ENCODE results near the gene PGBD2. TPM values are rescaled to one million over a fixed set of nuclear protein-coding genes. Genes with fewer than 3 reads are reported as not detected.

Gene PGBD2
- total RNA-seq, 1 experiment from 2014 or later, result 6.5 TPM

DNA sequence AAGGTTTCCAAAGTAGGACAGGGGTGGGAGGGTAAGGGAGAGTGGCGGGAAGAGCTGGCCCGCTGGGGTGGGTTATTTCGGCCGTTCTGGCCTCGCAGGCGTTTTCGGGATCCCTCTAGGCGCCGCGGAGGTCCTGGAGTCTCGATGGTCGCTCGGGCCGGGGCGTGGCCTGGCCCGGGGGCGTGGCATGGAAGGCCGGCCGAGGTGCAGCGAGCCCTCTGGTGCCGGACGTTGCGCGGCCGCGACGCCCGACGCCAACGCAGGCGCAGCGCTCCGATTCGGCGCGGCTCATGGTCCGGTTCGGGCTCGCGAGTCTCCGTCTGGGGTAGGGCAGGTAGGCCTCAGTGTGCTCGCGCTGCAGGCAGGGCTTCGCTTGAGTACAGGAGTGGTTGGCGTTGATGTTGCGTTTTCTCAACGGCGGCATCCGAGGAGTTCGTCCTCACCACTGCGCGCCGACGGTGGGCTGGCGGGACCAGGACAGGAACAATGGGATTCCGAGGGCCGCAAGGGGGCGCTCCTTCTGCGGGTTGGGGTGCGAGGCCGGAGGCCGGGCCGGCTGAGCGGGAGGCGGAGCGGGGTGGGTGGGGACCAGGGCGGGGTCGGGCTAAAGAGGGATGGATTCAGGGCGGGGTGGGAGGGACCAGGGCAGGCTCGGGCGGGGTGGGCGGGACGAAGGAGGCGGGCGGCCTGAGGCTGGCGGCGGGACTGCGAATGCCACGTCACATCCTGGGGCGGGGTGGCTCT, at the start of gene PGBD2 (continued):
- TF ChIP-seq, protein P1, sequence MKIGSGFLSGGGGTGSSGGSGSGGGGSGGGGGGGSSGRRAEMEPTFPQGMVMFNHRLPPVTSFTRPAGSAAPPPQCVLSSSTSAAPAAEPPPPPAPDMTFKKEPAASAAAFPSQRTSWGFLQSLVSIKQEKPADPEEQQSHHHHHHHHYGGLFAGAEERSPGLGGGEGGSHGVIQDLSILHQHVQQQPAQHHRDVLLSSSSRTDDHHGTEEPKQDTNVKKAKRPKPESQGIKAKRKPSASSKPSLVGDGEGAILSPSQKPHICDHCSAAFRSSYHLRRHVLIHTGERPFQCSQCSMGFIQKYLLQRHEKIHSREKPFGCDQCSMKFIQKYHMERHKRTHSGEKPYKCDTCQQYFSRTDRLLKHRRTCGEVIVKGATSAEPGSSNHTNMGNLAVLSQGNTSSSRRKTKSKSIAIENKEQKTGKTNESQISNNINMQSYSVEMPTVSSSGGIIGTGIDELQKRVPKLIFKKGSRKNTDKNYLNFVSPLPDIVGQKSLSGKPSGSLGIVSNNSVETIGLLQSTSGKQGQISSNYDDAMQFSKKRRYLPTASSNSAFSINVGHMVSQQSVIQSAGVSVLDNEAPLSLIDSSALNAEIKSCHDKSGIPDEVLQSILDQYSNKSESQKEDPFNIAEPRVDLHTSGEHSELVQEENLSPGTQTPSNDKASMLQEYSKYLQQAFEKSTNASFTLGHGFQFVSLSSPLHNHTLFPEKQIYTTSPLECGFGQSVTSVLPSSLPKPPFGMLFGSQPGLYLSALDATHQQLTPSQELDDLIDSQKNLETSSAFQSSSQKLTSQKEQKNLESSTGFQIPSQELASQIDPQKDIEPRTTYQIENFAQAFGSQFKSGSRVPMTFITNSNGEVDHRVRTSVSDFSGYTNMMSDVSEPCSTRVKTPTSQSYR (CRISPR knock-in tag; IDR thresholded peaks at IDR 0.05), result no peak
- TF ChIP-seq, protein P2, sequence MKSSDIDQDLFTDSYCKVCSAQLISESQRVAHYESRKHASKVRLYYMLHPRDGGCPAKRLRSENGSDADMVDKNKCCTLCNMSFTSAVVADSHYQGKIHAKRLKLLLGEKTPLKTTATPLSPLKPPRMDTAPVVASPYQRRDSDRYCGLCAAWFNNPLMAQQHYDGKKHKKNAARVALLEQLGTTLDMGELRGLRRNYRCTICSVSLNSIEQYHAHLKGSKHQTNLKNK (CRISPR knock-in tag; IDR thresholded peaks at IDR 0.05), result 0 out of 2 replicates have a peak, but pooled peaks have one; percentile 40
- no peak for TF ChIP-seq ZNF423 (CRISPR knock-in tag; IDR thresholded peaks at IDR 0.05)
- TF ChIP-seq CBFB (CRISPR knock-in tag; IDR thresholded peaks at IDR 0.05; ENCODE audit: low read depth), result no peak
- no peak for TF ChIP-seq EMX1 (CRISPR knock-in tag; IDR thresholded peaks at IDR 0.05)
- peak; percentile 44; the same call in 1 of the 2 replicates for TF ChIP-seq JUN (CRISPR knock-in tag; IDR thresholded peaks at IDR 0.05)
- peak; percentile 82 for TF ChIP-seq NFE2L1 (CRISPR knock-in tag; IDR thresholded peaks at IDR 0.05)
- TF ChIP-seq NFYB (CRISPR knock-in tag; conservative IDR thresholded peaks at IDR 0.05; ENCODE audit: low read depth), result no peak; the same call in 1 of the 2 replicates
- TF ChIP-seq ZNF671 (CRISPR knock-in tag; IDR thresholded peaks at IDR 0.05), result peak; percentile 59; the same call in 1 of the 2 replicates
- TF ChIP-seq, protein P3, sequence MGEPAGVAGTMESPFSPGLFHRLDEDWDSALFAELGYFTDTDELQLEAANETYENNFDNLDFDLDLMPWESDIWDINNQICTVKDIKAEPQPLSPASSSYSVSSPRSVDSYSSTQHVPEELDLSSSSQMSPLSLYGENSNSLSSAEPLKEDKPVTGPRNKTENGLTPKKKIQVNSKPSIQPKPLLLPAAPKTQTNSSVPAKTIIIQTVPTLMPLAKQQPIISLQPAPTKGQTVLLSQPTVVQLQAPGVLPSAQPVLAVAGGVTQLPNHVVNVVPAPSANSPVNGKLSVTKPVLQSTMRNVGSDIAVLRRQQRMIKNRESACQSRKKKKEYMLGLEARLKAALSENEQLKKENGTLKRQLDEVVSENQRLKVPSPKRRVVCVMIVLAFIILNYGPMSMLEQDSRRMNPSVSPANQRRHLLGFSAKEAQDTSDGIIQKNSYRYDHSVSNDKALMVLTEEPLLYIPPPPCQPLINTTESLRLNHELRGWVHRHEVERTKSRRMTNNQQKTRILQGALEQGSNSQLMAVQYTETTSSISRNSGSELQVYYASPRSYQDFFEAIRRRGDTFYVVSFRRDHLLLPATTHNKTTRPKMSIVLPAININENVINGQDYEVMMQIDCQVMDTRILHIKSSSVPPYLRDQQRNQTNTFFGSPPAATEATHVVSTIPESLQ (CRISPR knock-in tag; IDR thresholded peaks at IDR 0.05), result no peak
- peak; percentile 98 for TF ChIP-seq FOXP1 (CRISPR knock-in tag; IDR thresholded peaks at IDR 0.05; ENCODE audit: borderline replicate concordance)
- TF ChIP-seq ZNF317 (CRISPR knock-in tag; IDR thresholded peaks at IDR 0.05; ENCODE audit: borderline replicate concordance, low read depth), result peak; percentile 65
- TF ChIP-seq ZNF232 (CRISPR knock-in tag; IDR thresholded peaks at IDR 0.05), result peak; percentile 93; the same call in 1 of the 2 replicates
- peak; percentile 57; the same call in 1 of the 2 replicates for TF ChIP-seq MYBL2 (CRISPR knock-in tag; IDR thresholded peaks at IDR 0.05)
- TF ChIP-seq, protein P4, sequence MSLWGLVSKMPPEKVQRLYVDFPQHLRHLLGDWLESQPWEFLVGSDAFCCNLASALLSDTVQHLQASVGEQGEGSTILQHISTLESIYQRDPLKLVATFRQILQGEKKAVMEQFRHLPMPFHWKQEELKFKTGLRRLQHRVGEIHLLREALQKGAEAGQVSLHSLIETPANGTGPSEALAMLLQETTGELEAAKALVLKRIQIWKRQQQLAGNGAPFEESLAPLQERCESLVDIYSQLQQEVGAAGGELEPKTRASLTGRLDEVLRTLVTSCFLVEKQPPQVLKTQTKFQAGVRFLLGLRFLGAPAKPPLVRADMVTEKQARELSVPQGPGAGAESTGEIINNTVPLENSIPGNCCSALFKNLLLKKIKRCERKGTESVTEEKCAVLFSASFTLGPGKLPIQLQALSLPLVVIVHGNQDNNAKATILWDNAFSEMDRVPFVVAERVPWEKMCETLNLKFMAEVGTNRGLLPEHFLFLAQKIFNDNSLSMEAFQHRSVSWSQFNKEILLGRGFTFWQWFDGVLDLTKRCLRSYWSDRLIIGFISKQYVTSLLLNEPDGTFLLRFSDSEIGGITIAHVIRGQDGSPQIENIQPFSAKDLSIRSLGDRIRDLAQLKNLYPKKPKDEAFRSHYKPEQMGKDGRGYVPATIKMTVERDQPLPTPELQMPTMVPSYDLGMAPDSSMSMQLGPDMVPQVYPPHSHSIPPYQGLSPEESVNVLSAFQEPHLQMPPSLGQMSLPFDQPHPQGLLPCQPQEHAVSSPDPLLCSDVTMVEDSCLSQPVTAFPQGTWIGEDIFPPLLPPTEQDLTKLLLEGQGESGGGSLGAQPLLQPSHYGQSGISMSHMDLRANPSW (CRISPR knock-in tag; conservative IDR thresholded peaks at IDR 0.05; ENCODE audit: low read depth), result no peak
- TF ChIP-seq, protein P5, sequence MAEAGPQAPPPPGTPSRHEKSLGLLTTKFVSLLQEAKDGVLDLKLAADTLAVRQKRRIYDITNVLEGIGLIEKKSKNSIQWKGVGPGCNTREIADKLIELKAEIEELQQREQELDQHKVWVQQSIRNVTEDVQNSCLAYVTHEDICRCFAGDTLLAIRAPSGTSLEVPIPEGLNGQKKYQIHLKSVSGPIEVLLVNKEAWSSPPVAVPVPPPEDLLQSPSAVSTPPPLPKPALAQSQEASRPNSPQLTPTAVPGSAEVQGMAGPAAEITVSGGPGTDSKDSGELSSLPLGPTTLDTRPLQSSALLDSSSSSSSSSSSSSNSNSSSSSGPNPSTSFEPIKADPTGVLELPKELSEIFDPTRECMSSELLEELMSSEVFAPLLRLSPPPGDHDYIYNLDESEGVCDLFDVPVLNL (CRISPR knock-in tag; IDR thresholded peaks at IDR 0.05; ENCODE audit: borderline replicate concordance, low read depth), result peak; percentile 57; the same call in 1 of the 2 replicates
- TF ChIP-seq ZNF396 (CRISPR knock-in tag; IDR thresholded peaks at IDR 0.05; ENCODE audit: borderline replicate concordance), result no peak
- peak; percentile 90 for TF ChIP-seq ZNF416 (CRISPR knock-in tag; IDR thresholded peaks at IDR 0.05)
- TF ChIP-seq, protein P6, sequence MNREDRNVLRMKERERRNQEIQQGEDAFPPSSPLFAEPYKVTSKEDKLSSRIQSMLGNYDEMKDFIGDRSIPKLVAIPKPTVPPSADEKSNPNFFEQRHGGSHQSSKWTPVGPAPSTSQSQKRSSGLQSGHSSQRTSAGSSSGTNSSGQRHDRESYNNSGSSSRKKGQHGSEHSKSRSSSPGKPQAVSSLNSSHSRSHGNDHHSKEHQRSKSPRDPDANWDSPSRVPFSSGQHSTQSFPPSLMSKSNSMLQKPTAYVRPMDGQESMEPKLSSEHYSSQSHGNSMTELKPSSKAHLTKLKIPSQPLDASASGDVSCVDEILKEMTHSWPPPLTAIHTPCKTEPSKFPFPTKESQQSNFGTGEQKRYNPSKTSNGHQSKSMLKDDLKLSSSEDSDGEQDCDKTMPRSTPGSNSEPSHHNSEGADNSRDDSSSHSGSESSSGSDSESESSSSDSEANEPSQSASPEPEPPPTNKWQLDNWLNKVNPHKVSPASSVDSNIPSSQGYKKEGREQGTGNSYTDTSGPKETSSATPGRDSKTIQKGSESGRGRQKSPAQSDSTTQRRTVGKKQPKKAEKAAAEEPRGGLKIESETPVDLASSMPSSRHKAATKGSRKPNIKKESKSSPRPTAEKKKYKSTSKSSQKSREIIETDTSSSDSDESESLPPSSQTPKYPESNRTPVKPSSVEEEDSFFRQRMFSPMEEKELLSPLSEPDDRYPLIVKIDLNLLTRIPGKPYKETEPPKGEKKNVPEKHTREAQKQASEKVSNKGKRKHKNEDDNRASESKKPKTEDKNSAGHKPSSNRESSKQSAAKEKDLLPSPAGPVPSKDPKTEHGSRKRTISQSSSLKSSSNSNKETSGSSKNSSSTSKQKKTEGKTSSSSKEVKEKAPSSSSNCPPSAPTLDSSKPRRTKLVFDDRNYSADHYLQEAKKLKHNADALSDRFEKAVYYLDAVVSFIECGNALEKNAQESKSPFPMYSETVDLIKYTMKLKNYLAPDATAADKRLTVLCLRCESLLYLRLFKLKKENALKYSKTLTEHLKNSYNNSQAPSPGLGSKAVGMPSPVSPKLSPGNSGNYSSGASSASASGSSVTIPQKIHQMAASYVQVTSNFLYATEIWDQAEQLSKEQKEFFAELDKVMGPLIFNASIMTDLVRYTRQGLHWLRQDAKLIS (CRISPR knock-in tag; IDR thresholded peaks at IDR 0.05; ENCODE audit: borderline replicate concordance), result no peak
- no peak for TF ChIP-seq HMGA2 (CRISPR knock-in tag; IDR thresholded peaks at IDR 0.05)
- TF ChIP-seq ATF1 (CRISPR knock-in tag; IDR thresholded peaks at IDR 0.05), result peak; percentile 91; the same call in 1 of the 2 replicates
- no peak for TF ChIP-seq ZNF138 (CRISPR knock-in tag; conservative IDR thresholded peaks at IDR 0.05)
- TF ChIP-seq, protein P7, sequence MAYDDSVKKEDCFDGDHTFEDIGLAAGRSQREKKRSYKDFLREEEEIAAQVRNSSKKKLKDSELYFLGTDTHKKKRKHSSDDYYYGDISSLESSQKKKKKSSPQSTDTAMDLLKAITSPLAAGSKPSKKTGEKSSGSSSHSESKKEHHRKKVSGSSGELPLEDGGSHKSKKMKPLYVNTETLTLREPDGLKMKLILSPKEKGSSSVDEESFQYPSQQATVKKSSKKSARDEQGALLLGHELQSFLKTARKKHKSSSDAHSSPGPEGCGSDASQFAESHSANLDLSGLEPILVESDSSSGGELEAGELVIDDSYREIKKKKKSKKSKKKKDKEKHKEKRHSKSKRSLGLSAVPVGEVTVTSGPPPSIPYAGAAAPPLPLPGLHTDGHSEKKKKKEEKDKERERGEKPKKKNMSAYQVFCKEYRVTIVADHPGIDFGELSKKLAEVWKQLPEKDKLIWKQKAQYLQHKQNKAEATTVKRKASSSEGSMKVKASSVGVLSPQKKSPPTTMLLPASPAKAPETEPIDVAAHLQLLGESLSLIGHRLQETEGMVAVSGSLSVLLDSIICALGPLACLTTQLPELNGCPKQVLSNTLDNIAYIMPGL (CRISPR knock-in tag; IDR thresholded peaks at IDR 0.05), result peak; percentile 96
- TF ChIP-seq TEAD4 (CRISPR knock-in tag; IDR thresholded peaks at IDR 0.05), result no peak
